DOHH2 (cell line): ENCODE measurements around the gene DOK7.

ENCODE experiments used
- H3F3A ChIP-seq: fragments of 200-600 bp; sonication (generic), shearing (Covaris generic); 2 replicates; pipeline ENCODE4 v1.6.0; 2016; ENCODE audit warnings: antibody characterized with exemption, mild to moderate bottlenecking; ENCODE audit not compliant: control insufficient read depth, insufficient read depth
- H3K27ac ChIP-seq: fragments of 200-600 bp; sonication (generic); 2 replicates; pipeline ENCODE4 v1.5.1; 2014; ENCODE audit warnings: low read depth, mild to moderate bottlenecking, low read length, moderate library complexity
- H3K27me3 ChIP-seq: fragments of 200-600 bp; sonication (generic); 2 replicates; pipeline ENCODE4 v1.6.1; 2014; ENCODE audit warnings: mild to moderate bottlenecking, low read length, mixed read lengths; ENCODE audit not compliant: control insufficient read depth
- H3K36me3 ChIP-seq: fragments of 200-600 bp; sonication (generic); 2 replicates; pipeline ENCODE4 v1.6.1; 2014; ENCODE audit warnings: mild to moderate bottlenecking, low read length, moderate library complexity, mixed read lengths; ENCODE audit not compliant: control insufficient read depth
- H3K4me1 ChIP-seq: fragments of 200-600 bp; sonication (generic); 2 replicates; pipeline ENCODE4 v1.6.1; 2014; ENCODE audit warnings: mild to moderate bottlenecking, low read length, mixed read lengths; ENCODE audit not compliant: control insufficient read depth
- H3K4me2 ChIP-seq: fragments of 200-600 bp; sonication (generic); 2 replicates; pipeline ENCODE4 v1.6.0; 2014; ENCODE audit warnings: mild to moderate bottlenecking, low read length, moderate library complexity
- H3K4me3 ChIP-seq: fragments of 200-600 bp; sonication (generic); 2 replicates; pipeline ENCODE4 v1.5.1; 2014; ENCODE audit warnings: mild to moderate bottlenecking, low read length, mixed read lengths
- H3K79me2 ChIP-seq: fragments of 200-600 bp; sonication (generic); 2 replicates; pipeline ENCODE4 v1.6.1; 2014; ENCODE audit warnings: mild to moderate bottlenecking, low read length, mixed read lengths; ENCODE audit not compliant: control insufficient read depth
- H3K9me2 ChIP-seq: fragments of 200-600 bp; sonication (generic); replicated peaks from 2 replicates; pipeline ENCODE4 v1.6.1; 2014; ENCODE audit warnings: mild to moderate bottlenecking, low read length, mixed read lengths; ENCODE audit not compliant: control insufficient read depth
- H3K9me3 ChIP-seq: fragments of 200-600 bp; sonication (generic); 2 replicates; pipeline ENCODE4 v1.6.1; 2014; ENCODE audit warnings: antibody characterized with exemption, low read length, mixed read lengths; ENCODE audit not compliant: control insufficient read depth, insufficient read depth
- H4K20me1 ChIP-seq: fragments of 200-600 bp; sonication (generic); 2 replicates; pipeline ENCODE4 v1.6.0; 2014; ENCODE audit warnings: low read depth, mild to moderate bottlenecking, antibody characterized with exemption, low read length, moderate library complexity; ENCODE audit not compliant: control insufficient read depth, insufficient read depth
- EZH2phosphoT487 ChIP-seq: fragments of 200-600 bp; sonication (generic); IDR thresholded peaks from 2 replicates; pipeline ENCODE4 v1.6.1; 2017; ENCODE audit warnings: borderline replicate concordance, mild to moderate bottlenecking, antibody characterized with exemption, low read length, moderate library complexity, mixed read lengths
- TF ChIP-seq, protein P1 (sequence below): fragments of 200-600 bp; sonication (generic); IDR thresholded peaks from one replicate; pipeline ENCODE4 v1.5.1; 2014; ENCODE audit warnings: antibody characterized with exemption, mild to moderate bottlenecking, low read depth, low read length; ENCODE audit not compliant: poor library complexity, severe bottlenecking

Gene DOK7

DNA sequence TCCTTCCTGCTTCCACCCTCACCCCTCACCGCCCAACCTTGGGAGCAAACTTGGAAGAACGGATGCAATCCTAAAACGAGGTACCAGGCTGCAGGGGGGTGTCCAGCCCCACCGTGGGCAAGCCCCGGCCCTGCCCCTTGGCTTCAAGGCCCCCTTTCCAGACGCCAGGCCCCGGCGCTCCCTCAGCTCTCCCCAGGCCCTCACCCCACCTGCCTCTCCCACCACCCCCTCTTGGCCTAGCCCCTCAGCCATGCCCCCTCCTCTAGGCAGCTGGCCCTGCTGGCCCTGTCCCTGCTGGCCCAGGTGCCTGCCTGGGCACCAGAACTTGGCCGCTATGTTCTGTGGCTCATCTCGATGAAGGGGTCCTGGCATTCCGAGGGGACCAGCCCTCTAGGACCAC, 35.3 kb downstream of the DOK7 start:
- Histone ChIP-seq H3K79me2 (no peaks in the 10 kb centered on the region), H3K27ac (no peak overlapping the region), H3K4me2 (no peak overlapping the region), H4K20me1 (no peaks in the 10 kb centered on the region; the same call in 1 of the 2 replicates), H3K27me3 (no peaks in the 10 kb centered on the region), H3F3A (no peaks in the 10 kb centered on the region), H3K4me1 (no peaks in the 10 kb centered on the region), H3K36me3 (no peaks in the 10 kb centered on the region; the same call in 1 of the 2 replicates), H3K4me3 (no peak overlapping the region), H3K9me3 (no peaks in the 10 kb centered on the region), H3K9me2 (no peaks in the 10 kb centered on the region)
- TF ChIP-seq EZH2phosphoT487: no peak
- TF ChIP-seq, protein P1, sequence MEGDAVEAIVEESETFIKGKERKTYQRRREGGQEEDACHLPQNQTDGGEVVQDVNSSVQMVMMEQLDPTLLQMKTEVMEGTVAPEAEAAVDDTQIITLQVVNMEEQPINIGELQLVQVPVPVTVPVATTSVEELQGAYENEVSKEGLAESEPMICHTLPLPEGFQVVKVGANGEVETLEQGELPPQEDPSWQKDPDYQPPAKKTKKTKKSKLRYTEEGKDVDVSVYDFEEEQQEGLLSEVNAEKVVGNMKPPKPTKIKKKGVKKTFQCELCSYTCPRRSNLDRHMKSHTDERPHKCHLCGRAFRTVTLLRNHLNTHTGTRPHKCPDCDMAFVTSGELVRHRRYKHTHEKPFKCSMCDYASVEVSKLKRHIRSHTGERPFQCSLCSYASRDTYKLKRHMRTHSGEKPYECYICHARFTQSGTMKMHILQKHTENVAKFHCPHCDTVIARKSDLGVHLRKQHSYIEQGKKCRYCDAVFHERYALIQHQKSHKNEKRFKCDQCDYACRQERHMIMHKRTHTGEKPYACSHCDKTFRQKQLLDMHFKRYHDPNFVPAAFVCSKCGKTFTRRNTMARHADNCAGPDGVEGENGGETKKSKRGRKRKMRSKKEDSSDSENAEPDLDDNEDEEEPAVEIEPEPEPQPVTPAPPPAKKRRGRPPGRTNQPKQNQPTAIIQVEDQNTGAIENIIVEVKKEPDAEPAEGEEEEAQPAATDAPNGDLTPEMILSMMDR: no peak

DNA sequence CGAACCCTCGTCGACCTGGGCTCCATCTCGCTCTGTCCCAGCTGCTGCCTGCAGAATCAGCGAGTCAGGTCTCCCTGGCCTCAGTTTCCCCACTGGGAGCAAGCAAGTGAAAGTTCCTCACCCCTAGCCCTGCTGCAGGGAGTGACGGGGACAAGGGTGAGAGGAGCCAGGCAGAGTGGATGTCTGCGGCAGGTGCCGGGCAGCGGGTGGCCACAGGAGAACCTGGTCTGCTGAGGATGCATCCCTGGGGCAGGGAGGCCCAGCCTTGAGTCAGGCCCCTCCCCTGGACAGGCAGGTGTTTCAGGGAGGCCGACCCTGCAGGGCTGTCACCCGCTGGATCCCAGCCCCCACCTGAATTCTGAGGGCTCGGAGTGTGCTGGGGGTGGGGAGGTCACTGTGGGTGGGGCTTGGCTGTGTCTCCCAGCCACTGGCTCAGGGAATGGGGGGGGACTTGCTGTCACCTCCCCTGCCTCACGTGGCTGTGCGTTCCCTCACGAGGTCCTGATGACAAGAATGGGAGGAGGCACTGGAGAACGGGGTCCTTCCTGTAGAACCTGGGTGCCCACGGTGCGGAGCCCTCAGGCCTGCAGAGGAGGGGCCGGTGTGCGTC, 35.9 kb downstream of the DOK7 start:
- TF ChIP-seq, protein P1: no peak
- no peak for TF ChIP-seq EZH2phosphoT487
- Histone ChIP-seq H3K9me2 (no peaks in the 10 kb centered on the region), H4K20me1 (no peaks in the 10 kb centered on the region; the same call in 1 of the 2 replicates), H3K27me3 (no peaks in the 10 kb centered on the region), H3K36me3 (no peaks in the 10 kb centered on the region; the same call in 1 of the 2 replicates), H3K4me3 (no peak overlapping the region), H3K9me3 (no peaks in the 10 kb centered on the region), H3K79me2 (no peaks in the 10 kb centered on the region), H3F3A (no peaks in the 10 kb centered on the region), H3K4me1 (no peaks in the 10 kb centered on the region), H3K4me2 (no peak overlapping the region), H3K27ac (no peak overlapping the region)

DNA sequence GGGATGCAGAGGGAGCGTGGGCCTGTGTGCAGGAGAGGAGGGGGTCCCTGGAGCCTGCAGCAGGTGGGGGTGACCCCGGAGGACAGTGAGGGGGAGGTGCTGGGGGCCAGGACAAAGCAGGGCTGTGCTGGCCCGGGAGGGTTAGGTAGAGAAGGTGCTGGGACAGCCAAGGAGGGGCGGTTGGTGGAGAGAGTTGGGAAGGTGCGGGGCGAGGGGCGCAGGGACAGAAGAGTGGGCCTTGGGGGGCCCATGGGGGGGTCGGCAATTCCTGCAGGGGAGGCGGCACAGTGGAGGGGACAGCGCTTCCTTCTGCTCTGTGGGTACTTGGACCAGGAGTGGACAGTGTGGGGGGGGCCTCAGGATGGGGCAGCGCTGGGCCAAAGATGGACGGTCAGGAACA, 36.6 kb downstream of the DOK7 start:
- Histone ChIP-seq H3K79me2 (no peaks in the 10 kb centered on the region), H3K4me3 (no peak overlapping the region), H3F3A (no peaks in the 10 kb centered on the region), H3K9me3 (no peaks in the 10 kb centered on the region), H3K9me2 (no peaks in the 10 kb centered on the region), H4K20me1 (no peaks in the 10 kb centered on the region; the same call in 1 of the 2 replicates), H3K4me1 (no peaks in the 10 kb centered on the region), H3K27ac (no peak overlapping the region), H3K4me2 (no peak overlapping the region), H3K36me3 (no peaks in the 10 kb centered on the region; the same call in 1 of the 2 replicates), H3K27me3 (no peaks in the 10 kb centered on the region)
- TF ChIP-seq, protein P1: no peak
- TF ChIP-seq EZH2phosphoT487: no peak
